ENCODE results near the gene KPNA4. TPM values are rescaled to one million over a fixed set of nuclear protein-coding genes. Genes with fewer than 3 reads are reported as not detected.

The KPNA4 gene, protein sequence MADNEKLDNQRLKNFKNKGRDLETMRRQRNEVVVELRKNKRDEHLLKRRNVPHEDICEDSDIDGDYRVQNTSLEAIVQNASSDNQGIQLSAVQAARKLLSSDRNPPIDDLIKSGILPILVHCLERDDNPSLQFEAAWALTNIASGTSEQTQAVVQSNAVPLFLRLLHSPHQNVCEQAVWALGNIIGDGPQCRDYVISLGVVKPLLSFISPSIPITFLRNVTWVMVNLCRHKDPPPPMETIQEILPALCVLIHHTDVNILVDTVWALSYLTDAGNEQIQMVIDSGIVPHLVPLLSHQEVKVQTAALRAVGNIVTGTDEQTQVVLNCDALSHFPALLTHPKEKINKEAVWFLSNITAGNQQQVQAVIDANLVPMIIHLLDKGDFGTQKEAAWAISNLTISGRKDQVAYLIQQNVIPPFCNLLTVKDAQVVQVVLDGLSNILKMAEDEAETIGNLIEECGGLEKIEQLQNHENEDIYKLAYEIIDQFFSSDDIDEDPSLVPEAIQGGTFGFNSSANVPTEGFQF
- 100 to 1,000 TPM; 110 to 190 (median 151) TPM for total RNA-seq
- 10 to 100 TPM; 21.6 to 21.7 TPM for polyA plus RNA-seq
- long read RNA-seq, donor 1, full-length matches to known transcripts = 155 of 180 reads
- long read RNA-seq, donor 1, partial matches to known transcripts = 16 of 180 reads
- long read RNA-seq, donor 1, other reads (novel, unspliced or antisense) = 9 of 180 reads
- long read RNA-seq, donor 2, full-length matches to known transcripts = 178 of 204 reads
- long read RNA-seq, donor 2, partial matches to known transcripts = 17 of 204 reads
- long read RNA-seq, donor 2, other reads (novel, unspliced or antisense) = 9 of 204 reads
- long read RNA-seq, donor 3, full-length matches to known transcripts = 49 of 87 reads
- long read RNA-seq, donor 3, partial matches to known transcripts = 28 of 87 reads
- long read RNA-seq, donor 3, other reads (novel, unspliced or antisense) = 10 of 87 reads

GRCh38 chr3:160565442-160566403 is at the start of gene KPNA4:
KPNA4 (minus strand) TSS chr3:160565571; CDS start chr3:160565282, 289 bp downstream.
- whole genome bisulfite sequencing, 2 donors = 0 to 1% methylated on average over 66 to 70 of the region's 71 CpGs
- Histone ChIP-seq H3K27me3 (no peaks in the 10 kb centered on the region), H3K36me3 (peaks cover 0 to 16% (median 0%) of the 10 kb centered on the region in 9 donors), H3K27ac (peak within 1 kb of the TSS; percentile 90 to 99 (median 98)), H3K9me3 (no peaks in the 10 kb centered on the region), H3K4me3 (peak within 1 kb of the TSS; percentile 62 to 94 (median 72)), H3K4me1 (peaks cover 0 to 59% (median 46%) of the 10 kb centered on the region in 9 donors)
- DNase-seq (peak; percentile 97 to 98), ATAC-seq (peak; percentile 96 to 98 (median 98))
- TF ChIP-seq, protein P1, sequence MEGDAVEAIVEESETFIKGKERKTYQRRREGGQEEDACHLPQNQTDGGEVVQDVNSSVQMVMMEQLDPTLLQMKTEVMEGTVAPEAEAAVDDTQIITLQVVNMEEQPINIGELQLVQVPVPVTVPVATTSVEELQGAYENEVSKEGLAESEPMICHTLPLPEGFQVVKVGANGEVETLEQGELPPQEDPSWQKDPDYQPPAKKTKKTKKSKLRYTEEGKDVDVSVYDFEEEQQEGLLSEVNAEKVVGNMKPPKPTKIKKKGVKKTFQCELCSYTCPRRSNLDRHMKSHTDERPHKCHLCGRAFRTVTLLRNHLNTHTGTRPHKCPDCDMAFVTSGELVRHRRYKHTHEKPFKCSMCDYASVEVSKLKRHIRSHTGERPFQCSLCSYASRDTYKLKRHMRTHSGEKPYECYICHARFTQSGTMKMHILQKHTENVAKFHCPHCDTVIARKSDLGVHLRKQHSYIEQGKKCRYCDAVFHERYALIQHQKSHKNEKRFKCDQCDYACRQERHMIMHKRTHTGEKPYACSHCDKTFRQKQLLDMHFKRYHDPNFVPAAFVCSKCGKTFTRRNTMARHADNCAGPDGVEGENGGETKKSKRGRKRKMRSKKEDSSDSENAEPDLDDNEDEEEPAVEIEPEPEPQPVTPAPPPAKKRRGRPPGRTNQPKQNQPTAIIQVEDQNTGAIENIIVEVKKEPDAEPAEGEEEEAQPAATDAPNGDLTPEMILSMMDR (IDR thresholded peaks at IDR 0.05) = no peak
- intact Hi-C loops (cut with DNase I) = loop anchor here in 6 of 10 donors (2.0 to 10.0 kb wide), 3 partner anchors 189 to 192 kb away; partner anchors contain the start of gene PPM1L (in 5 of the 6)

GRCh38 chr3:160613661-160614060 is 48.3 kb upstream of the KPNA4 start:
- H3K4me1 ChIP-seq = peaks cover 0 to 14% (median 0%) of the 10 kb centered on the region in 9 donors
- no peaks in the 10 kb centered on the region for H3K9me3 ChIP-seq
- ATAC-seq (no peak), DNase-seq (no peak)
- no peaks in the 10 kb centered on the region for H3K36me3 ChIP-seq
- TF ChIP-seq, protein P1 (IDR thresholded peaks at IDR 0.05) = no peak
- H3K4me3 ChIP-seq = no peak overlapping the region
- intact Hi-C loops (cut with DNase I) = no loop called here
- WGBS, 2 donors = 88 to 93% methylated on average over 1 of the region's 1 CpG
- no peak overlapping the region for H3K27ac ChIP-seq
- no peaks in the 10 kb centered on the region for H3K27me3 ChIP-seq

- intact Hi-C loops (cut with DNase I) = no loop called here
- no peaks in the 10 kb centered on the region for H3K36me3 ChIP-seq
- 57 to 71% methylated on average over 3 of the region's 3 CpGs for WGBS, 2 donors
- DNase-seq (no peak), ATAC-seq (no peak)
- H3K4me3 ChIP-seq = no peak overlapping the region
- no peak overlapping the region for H3K27ac ChIP-seq
- TF ChIP-seq, protein P1 (IDR thresholded peaks at IDR 0.05) = no peak
- no peaks in the 10 kb centered on the region for H3K27me3 ChIP-seq
- no peaks in the 10 kb centered on the region for H3K9me3 ChIP-seq
- peaks cover 0 to 14% (median 0%) of the 10 kb centered on the region in 9 donors for H3K4me1 ChIP-seq
Measured at GRCh38 chr3:160612386-160613075, 47.2 kb upstream of the KPNA4 start.

All from heart right ventricle (tissue), 16 donors.